Spleen (tissue), 11 donors: ENCODE measurements around the gene TSPAN18. TPM values are rescaled to one million over a fixed set of nuclear protein-coding genes. Genes with fewer than 3 reads are reported as not detected.

Source experiments
- DNase-seq: peaks from one replicate; pipeline ENCODE4 v3.0.0-alpha.2; 2020
- H3K27ac ChIP-seq, 8 donors: fragments of 200-600 bp; sonication (generic) in 7 of 8; 1 replicate in 4 of 8; 2 replicates in 4 of 8; pipeline versions ENCODE4 v1.5.0 to v1.8.0; 2016 to 2021; ENCODE audit warnings: inconsistent platforms in 4 of 8, mild to moderate bottlenecking in 4 of 8, moderate library complexity in 1 of 8
- H3K27me3 ChIP-seq, 7 donors: fragments of 200-600 bp; sonication (generic) in 6 of 7; replicated peaks in 1 of 7; 1 replicate in 4 of 7; 2 replicates in 3 of 7; pipeline versions ENCODE4 v1.5.0 to v1.8.0; 2016 to 2021; ENCODE audit warnings: inconsistent platforms in 3 of 7, mild to moderate bottlenecking in 1 of 7
- H3K36me3 ChIP-seq, 6 donors: fragments of 200-600 bp; sonication (generic) in 5 of 6; 1 replicate in 4 of 6; 2 replicates in 2 of 6; pipeline versions ENCODE4 v1.5.0 to v1.8.0; 2016 to 2021; ENCODE audit warnings: inconsistent platforms in 2 of 6
- H3K4me1 ChIP-seq, 6 donors: fragments of 200-600 bp; sonication (generic) in 5 of 6; 1 replicate in 3 of 6; 2 replicates in 3 of 6; pipeline versions ENCODE4 v1.5.0 to v1.8.0; 2016 to 2021; ENCODE audit warnings: inconsistent platforms in 3 of 6
- H3K4me3 ChIP-seq, 8 donors: fragments of 200-600 bp; sonication (generic) in 7 of 8; 1 replicate in 4 of 8; 2 replicates in 4 of 8; pipeline versions ENCODE4 v1.5.0 to v1.8.0; 2016 to 2021; ENCODE audit warnings: inconsistent platforms in 4 of 8, mild to moderate bottlenecking in 4 of 8, moderate library complexity in 2 of 8
- H3K9me3 ChIP-seq, 8 donors: fragments of 200-600 bp; sonication (generic) in 7 of 8; 1 replicate in 4 of 8; 2 replicates in 4 of 8; pipeline versions ENCODE4 v1.5.0 to v1.8.0; 2016 to 2021; ENCODE audit warnings: inconsistent platforms in 4 of 8
- CTCF ChIP-seq, 11 experiments: fragments of 200-600 bp in 7 of 11; fragments of 450-650 bp in 4 of 11; sonication (generic) in 4 of 11; IDR thresholded peaks in 8 of 11; conservative IDR thresholded peaks in 3 of 11; 1 replicate in 7 of 11; 2 replicates in 4 of 11; pipeline versions ENCODE4 v1.4.0 to v1.8.0; 2016 to 2021; ENCODE audit warnings: antibody characterized with exemption in 11 of 11, inconsistent platforms in 4 of 11, mild to moderate bottlenecking in 1 of 11
- POLR2A ChIP-seq, 3 donors: fragments of 450-650 bp; IDR thresholded peaks; one replicate each; pipeline ENCODE4 v1.5.1; 2017; ENCODE audit warnings: antibody characterized with exemption in 3 of 3, mild to moderate bottlenecking in 1 of 3
- POLR2AphosphoS5 ChIP-seq, 3 donors: sonication (generic); formaldehyde crosslinking; IDR thresholded peaks; one replicate each; pipeline ENCODE4 v1.5.1; 2017; ENCODE audit warnings: antibody characterized with exemption in 3 of 3
- whole genome bisulfite sequencing, 5 donors: extraction: QIAGEN DNeasy Blood & Tissue Kit in 3 of 5; methylation state at CpG; one replicate each; pipeline versions ENCODE4 v1.1.5 to v1.1.7; 2013 to 2018; 5-methylcytosine and 5-hydroxymethylcytosine counted together
- intact Hi-C: fragments of 100-400 bp; cut with DNase I; formaldehyde crosslinking; loops from one replicate; pipeline ENCODE4 v1.15.0; 2023; ENCODE audit warnings: low total_unique reads
- polyA plus RNA-seq, 3 donors: library from polyadenylated mRNA; stranded (reverse); fragments of 200-250 nt; gene quantifications; one replicate each; pipeline ENCODE4 v1.2.1, GENCODE V29; 2013
- total RNA-seq, 7 donors: library from RNA; depleted of rRNA in 3 of 7; stranded (reverse); fragments of >200 nt in 3 of 7; fragmentation: NEBNext Ultra II Directional in 4 of 7; extraction: Animal tissue kit (Norgen Biotek cat#: 25700) in 4 of 7; gene quantifications; one replicate each; pipeline versions ENCODE4 v1.1.0 to v1.2.1, GENCODE V29; 2016 to 2021
- donor health status: healthy with polysubstance abuse.
- donor health status: DM: no; HTN: no; CAD: no; lungs with moderate emphysema.
- donor health status: DM: no; HTN: no; CAD: no.
- donor health status: Bipolar disorder and iron deficiency.
- donor health status: healthy.
- donor health status: DM: no; HTN: no; CAD: no.
- donor health status: DM: yes; HTN: yes; CAD: no.

TSPAN18 gene
- total and polyA plus RNA-seq, 10 donors: 2.1 to 47.5 (median 21.3) TPM

DNA sequence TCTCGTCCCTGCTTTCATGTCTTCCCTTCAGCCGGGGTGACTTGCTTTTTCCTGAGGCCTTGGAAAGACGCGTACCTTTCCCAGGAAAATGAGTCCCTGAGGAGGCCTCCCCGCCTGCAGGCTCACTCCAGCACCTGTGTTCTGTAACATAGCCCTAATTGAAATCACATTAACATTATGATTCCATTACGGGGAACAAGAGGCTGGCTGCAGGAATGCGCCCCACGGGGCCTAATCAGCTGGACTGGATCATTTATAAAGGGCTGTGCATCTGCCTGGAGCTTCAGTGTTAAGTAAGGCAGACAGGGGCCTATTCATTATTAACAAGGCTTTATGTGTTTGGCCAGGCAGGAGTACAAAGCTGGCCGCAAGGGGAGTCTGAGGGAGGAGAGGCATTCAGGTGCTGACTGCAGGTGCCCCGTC, 41.9 kb upstream of the TSPAN18 start:
- Histone ChIP-seq H3K4me1 (peaks cover 0 to 12% (median 0%) of the 10 kb centered on the region in 6 donors), H3K9me3 (peaks cover 0 to 6% (median 0%) of the 10 kb centered on the region in 8 donors), H3K36me3 (no peaks in the 10 kb centered on the region), H3K27ac (no peak overlapping the region), H3K27me3 (peaks cover 0 to 4% (median 0%) of the 10 kb centered on the region in 7 donors), H3K4me3 (no peak overlapping the region)
- WGBS, 5 donors: 90 to 96% (median 91%) methylated on average over 10 of the region's 10 CpGs
- DNase-seq: peak; percentile 54
- TF ChIP-seq CTCF (IDR thresholded peaks at IDR 0.05 in 8 of 11, conservative IDR thresholded peaks at IDR 0.05 in 3 of 11): no peak
- intact Hi-C loops: no loop called here

- intact Hi-C loops: no loop called here
- H3K4me3 ChIP-seq: no peak overlapping the region
- TF ChIP-seq POLR2A (IDR thresholded peaks at IDR 0.05) (no peak), CTCF (IDR thresholded peaks at IDR 0.05 in 8 of 11, conservative IDR thresholded peaks at IDR 0.05 in 3 of 11) (no peak)
- no peaks in the 10 kb centered on the region for H3K36me3 ChIP-seq
- no peak overlapping the region for H3K27ac ChIP-seq
- DNase-seq: no peak
- peaks cover 0 to 5% (median 0%) of the 10 kb centered on the region in 6 donors for H3K4me1 ChIP-seq
- peaks cover 0 to 6% (median 0%) of the 10 kb centered on the region in 8 donors for H3K9me3 ChIP-seq
- WGBS, 5 donors: 47 to 65% (median 60%) methylated on average over 4 of the region's 4 CpGs
- no peaks in the 10 kb centered on the region for H3K27me3 ChIP-seq
Observed at GRCh38 chr11:44687388-44687787, 39.4 kb upstream of the TSPAN18 start.

DNA sequence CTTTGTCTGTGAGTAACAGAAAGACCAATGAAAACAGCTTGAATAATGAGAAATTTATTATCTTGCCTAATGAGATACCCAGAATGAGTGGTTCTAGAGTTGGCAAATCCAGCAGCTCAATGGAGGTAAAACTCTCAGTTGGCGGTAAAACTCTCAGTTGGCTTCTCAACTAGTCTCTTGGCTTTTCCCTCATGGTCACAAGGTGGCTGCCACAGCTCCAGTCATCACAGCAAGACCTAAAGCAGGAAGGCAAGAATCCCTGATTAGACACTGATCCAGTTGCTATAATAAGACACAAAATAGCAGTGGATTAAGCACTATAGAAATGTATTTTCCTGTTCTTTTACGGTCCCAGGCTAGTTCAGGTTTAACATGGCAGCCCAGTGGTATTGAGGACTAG, 37.5 kb upstream of the TSPAN18 start:
- 45 to 70% (median 48%) methylated on average over 2 of the region's 2 CpGs for WGBS, 5 donors
- Histone ChIP-seq H3K9me3 (peaks cover 0 to 6% (median 0%) of the 10 kb centered on the region in 8 donors), H3K27me3 (no peaks in the 10 kb centered on the region)

GRCh38 chr11:44690651-44691050, 36.1 kb upstream of the TSPAN18 start:
- peak; percentile 25 for DNase-seq
- no peaks in the 10 kb centered on the region for H3K36me3 ChIP-seq

More for the DNA sequence above, 37.5 kb upstream of the TSPAN18 start:
- no peaks in the 10 kb centered on the region for H3K36me3 ChIP-seq
- H3K4me3 ChIP-seq: no peak overlapping the region
- peaks cover 0 to 5% (median 0%) of the 10 kb centered on the region in 6 donors for H3K4me1 ChIP-seq
- no peak for DNase-seq
- intact Hi-C loops: no loop called here
- no peak overlapping the region for H3K27ac ChIP-seq
- TF ChIP-seq POLR2AphosphoS5 (IDR thresholded peaks at IDR 0.05) (no peak), CTCF (IDR thresholded peaks at IDR 0.05 in 8 of 11, conservative IDR thresholded peaks at IDR 0.05 in 3 of 11) (no peak), POLR2A (IDR thresholded peaks at IDR 0.05) (no peak)

More at GRCh38 chr11:44690651-44691050, 36.1 kb upstream of the TSPAN18 start:
- WGBS, 5 donors: 82 to 97% (median 87%) methylated on average over 3 of the region's 3 CpGs
- peaks cover 0 to 6% (median 0%) of the 10 kb centered on the region in 8 donors for H3K9me3 ChIP-seq
- intact Hi-C loops: no loop called here
- H3K4me1 ChIP-seq: peaks cover 0 to 5% (median 0%) of the 10 kb centered on the region in 6 donors
- no peak for TF ChIP-seq POLR2A (IDR thresholded peaks at IDR 0.05)
- no peak for TF ChIP-seq POLR2AphosphoS5 (IDR thresholded peaks at IDR 0.05)
- TF ChIP-seq CTCF (IDR thresholded peaks at IDR 0.05 in 8 of 11, conservative IDR thresholded peaks at IDR 0.05 in 3 of 11): no peak
- H3K4me3 ChIP-seq: no peak overlapping the region
- no peak overlapping the region for H3K27ac ChIP-seq
- no peaks in the 10 kb centered on the region for H3K27me3 ChIP-seq
